B cell (primary cell): ENCODE data around the gene MEX3A.

Experiments used
- EZH2 ChIP-seq: IDR thresholded peaks from 2 replicates; pipeline ENCODE4 v1.6.1; 2012; ENCODE audit warnings: borderline replicate concordance, low read depth, mild to moderate bottlenecking, moderate library complexity, low read length; ENCODE audit not compliant: insufficient read depth, poor library complexity, severe bottlenecking
- TF ChIP-seq, protein P1 (sequence below): fragments of 200-600 bp; IDR thresholded peaks from one replicate; pipeline ENCODE4 v1.8.0; 2022; ENCODE audit warnings: antibody characterized with exemption, mild to moderate bottlenecking

DNA sequence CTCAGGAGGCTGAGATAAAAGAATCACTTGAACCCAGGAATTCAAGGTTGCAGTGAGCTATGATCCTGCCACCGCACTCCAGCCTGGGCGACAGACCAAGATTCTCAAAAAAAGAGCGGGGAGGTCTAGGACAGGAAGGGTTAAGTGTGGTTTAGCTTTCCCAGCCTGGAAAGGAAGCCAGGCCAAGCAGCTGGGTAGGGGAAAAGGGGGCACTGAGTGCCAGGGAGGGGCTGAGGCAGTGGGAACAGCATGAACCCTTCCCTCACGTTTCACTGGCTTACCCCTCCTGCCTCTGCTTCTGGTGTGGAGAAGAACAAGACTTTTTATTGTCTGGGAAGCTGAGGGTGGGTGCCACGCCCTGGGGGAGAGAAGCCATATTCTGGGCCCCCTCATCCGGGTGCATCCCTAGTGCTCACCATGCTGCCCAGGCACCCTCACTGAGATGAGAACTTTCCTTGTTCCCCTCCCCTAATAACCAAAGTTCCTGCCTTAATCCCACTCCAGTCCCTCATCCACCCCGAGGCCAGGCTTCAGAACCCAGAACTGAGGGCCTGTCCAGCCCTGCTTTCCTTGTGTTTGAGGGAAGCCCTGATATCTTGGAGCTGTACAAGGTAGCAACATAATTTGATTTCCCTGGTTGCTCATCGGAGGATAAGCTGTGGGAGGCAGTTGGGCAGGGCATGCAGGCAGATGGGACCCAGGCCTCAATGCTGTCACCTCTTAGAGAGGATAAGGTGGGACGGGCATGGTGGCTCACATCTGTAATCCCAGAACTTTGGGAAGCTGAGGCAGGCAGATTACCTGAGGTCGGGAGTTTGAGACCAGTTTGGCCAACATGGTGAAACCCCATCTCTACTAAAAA lies 30.2 kb upstream of the MEX3A start:
- TF ChIP-seq, protein P1, sequence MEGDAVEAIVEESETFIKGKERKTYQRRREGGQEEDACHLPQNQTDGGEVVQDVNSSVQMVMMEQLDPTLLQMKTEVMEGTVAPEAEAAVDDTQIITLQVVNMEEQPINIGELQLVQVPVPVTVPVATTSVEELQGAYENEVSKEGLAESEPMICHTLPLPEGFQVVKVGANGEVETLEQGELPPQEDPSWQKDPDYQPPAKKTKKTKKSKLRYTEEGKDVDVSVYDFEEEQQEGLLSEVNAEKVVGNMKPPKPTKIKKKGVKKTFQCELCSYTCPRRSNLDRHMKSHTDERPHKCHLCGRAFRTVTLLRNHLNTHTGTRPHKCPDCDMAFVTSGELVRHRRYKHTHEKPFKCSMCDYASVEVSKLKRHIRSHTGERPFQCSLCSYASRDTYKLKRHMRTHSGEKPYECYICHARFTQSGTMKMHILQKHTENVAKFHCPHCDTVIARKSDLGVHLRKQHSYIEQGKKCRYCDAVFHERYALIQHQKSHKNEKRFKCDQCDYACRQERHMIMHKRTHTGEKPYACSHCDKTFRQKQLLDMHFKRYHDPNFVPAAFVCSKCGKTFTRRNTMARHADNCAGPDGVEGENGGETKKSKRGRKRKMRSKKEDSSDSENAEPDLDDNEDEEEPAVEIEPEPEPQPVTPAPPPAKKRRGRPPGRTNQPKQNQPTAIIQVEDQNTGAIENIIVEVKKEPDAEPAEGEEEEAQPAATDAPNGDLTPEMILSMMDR = no peak
- no peak for TF ChIP-seq EZH2
